NCI-H146 treated with DMSO at 0.1 percent for 48 hours (cell line): ENCODE data around the gene TEX28.
"Not testable (repeated sequence)": the region's sequence is repeated elsewhere in the genome, so short reads cannot be mapped to it uniquely, and the experiment has no call there.

Source experiments
- DNase-seq: peaks from one replicate; lab custom pipeline; 2025; ENCODE audit not compliant: unreplicated experiment; lab: John Stamatoyannopoulos, UW

Gene TEX28

GRCh38 chrX:154312116-154312515, 17.2 kb upstream of the TEX28 start:
- DNase-seq = no peak

- DNase-seq = no peak
Observed at GRCh38 chrX:154310616-154311536, 16.0 kb upstream of the TEX28 start.

DNA sequence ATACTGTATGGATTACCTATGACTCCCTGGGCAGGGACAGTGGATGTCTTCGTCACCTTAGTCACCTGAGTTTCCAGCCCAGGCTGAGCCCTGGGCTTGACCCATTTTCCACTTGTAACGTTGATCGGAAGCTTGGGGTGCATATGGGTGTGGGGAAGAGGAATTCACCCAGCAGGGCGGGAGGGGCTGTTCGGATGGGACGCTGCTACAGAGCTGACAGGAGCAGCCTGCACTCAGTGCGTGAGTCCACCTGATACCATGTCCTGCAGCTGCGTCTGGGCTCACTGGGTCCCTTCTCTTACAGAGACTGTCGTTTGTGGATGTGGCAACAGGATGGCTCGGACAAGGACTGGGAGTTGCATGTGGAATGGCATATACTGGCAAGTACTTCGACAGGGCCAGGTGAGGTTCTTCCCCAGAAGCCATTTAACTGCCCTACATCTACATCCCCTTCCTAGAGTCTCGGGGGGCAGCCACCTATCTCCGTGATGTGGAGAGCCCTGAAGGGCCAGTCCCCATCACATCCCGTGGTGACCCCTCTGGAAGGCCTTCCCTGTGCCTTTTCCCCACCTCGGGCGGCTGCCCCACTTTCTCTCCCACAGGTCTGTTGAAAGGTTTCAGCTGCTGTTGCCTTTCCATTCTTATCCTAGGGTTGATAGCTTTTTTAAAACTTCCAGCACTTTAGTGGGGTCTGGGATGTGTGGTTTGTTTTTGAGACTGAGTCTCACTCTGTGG, 14.3 kb upstream of the TEX28 start:
- no peak for DNase-seq

DNA sequence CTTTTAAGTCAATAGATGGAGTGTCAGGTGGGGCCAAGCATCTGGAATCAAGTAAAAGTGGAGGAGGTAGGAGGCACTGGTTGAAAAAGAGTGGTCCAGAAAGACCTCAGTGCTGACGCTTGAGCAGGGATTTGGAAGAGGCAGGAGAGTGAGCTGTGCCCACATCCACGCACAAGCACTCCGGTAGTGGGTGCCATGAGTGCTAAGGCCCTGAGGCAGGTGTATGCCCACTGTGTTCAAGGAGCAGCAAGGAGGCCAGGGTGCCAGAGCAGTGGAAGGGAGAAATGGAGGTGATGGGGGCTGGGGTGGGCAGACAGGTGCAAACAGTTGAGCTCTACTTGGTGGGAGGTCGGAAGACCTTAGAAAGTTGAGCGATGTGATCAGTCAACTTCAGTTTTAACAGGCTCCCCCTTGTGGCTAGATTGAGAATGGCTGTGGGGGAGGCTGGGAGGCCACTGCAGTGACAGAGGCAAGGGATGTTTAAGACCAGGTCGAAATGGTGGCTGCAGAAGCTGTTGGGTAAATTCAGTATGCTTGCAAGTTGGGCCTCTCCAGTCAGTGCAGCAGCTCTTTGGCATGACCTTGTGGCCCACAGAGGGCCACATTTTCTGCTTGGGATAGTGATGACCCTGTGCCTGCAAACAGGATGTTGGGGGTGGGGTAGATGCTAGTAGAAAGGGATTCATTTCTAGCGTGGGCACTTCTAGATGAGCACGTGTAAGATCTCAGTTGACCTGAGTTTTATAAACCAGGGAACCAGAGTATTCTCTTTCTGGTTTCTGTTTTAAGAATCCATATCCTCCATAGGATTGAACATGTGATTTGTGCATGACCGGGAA, 13.4 kb upstream of the TEX28 start:
- DNase-seq = no peak

- no peak for DNase-seq
Observed at GRCh38 chrX:154307202-154307601, 12.3 kb upstream of the TEX28 start.

DNA sequence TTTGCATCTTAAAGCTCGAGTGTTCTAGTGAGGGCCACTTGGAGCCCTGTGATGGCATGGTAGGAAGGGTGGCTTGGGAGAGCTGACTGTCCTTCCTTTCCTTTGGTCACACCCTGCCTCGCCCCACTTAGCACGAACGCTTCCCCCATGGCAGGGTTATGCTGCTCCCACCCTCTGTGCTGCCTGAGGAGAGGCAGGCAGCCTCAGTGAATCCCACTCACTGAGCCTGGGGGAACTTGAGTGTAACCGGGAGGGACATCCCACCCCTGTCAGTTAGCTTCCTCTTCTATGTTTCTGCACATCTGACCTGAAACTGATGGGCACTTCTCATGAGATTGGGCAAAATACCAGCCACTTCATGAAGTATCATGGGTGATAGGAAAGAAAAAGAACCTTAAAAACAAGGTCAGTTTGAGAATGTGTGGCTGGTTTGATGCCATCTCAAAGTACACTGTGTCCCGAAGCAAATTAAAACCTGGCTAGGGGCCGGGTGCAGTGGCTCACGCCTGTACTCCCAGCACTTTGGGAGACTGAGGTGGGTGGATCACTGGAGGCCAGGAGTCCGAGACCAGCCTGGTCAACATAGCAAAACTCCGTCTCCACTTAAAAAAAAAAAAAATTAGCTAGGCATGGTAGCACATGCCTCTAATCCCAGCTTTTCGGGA, 10.7 kb upstream of the TEX28 start:
- no peak for DNase-seq

DNA sequence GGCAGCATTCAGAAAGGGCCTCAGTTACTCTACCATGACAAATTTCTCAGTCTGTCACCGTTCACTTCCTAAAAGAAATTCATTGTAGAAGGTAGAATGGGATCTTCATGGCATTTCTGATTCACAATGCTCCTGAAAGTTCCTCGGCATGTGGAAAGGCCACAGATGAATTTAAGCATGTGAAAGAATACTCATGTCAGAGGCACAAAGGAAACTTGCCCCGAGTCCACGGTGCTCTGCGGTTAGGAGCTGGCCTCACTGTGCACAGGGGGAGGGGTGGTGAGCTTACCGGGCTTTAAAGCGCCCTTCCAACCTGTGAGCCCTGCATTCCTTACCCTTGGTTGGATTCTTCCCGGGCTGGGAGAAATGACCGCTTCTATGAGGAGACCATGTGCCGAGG, 9.9 kb upstream of the TEX28 start:
- no peak for DNase-seq

GRCh38 chrX:154303476-154303875, 8.6 kb upstream of the TEX28 start:
- DNase-seq = no peak

DNA sequence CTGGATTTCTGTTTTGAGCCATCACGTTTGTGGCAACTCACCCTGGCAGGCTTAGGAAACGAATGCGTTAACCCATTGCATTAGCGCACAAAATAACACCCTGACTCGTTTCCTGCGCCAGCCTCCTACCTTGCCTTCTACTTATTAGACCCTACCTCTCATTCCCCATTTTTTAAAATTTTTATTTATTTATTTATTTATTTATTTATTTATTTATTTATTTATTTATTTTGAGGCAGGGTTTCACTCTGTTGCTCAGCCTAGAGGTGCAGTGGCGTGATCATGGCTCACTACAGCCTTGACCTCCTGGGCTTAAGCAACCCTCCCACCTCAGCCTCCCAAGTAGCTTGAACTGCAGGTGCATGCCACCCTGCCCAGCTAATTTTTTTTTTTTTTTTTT, 8.1 kb upstream of the TEX28 start:
- DNase-seq = not testable (repeated sequence)

GRCh38 chrX:154300816-154301215, 5.9 kb upstream of the TEX28 start:
- DNase-seq = no peak

- no peak for DNase-seq
Observed at GRCh38 chrX:154298312-154298711, 3.4 kb upstream of the TEX28 start.

DNA sequence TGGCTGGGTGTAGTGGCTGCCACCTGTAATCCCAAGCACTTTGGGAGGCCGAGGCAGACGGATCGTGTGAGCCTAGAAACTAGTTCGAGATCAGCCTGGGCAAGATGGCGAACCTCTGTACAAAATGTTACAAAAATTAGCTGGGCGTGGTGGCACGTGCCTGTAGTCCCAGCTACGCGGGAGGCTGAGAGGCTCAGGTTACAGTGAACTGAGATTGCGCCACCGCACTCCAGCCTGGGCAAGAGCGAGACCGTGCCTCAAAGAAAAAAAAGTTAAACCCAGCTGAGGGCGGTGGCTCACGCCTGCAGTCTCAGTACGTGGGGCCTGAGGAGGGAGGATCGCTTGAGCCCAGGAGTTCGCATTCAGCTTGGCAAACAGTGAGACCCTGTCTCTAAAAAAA, 1.8 kb upstream of the TEX28 start:
- no peak for DNase-seq

DNA sequence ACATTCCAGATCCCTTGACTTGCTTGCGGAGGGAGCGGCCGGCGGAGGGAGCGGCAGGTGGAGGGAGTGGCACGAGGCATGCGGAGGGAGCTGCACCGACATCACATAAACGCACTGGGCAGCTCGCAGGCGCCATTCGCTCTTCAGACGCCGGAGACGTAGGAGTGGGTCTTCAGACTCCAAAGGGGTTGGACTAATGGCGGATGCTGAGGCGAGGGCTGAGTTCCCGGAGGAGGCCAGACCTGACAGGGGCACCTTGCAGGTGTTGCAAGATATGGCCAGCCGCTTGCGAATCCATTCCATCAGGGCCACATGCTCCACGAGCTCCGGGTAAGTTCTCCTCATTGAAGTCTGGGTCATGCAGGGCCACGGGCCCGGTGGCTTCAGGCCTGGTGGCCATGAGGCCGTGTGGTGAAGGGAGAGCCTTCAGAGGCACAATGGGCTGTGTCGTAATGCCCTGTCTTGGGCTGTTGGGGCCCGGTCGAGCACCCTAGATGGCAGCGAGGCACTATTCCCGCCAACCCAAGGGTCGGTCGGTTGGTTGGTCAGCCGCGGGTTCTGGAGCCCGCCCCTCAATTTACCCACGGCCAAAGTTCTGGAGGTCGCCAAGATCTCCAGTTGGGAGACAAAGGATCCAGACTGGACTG, 863 bp upstream of the TEX28 start, which contains the start of gene TKTL1:
Gene TKTL1 (plus strand): TSS at position 132 of the 647 bp plus-strand sequence. CDS start 65 bp downstream, at position 197.
- no peak for DNase-seq

- DNase-seq = not testable (repeated sequence)
Observed at GRCh38 chrX:154286406-154286805, 8.5 kb downstream of the TEX28 start.

- not testable (repeated sequence) for DNase-seq
Observed at GRCh38 chrX:154284489-154285338, 10.2 kb downstream of the TEX28 start.

DNA sequence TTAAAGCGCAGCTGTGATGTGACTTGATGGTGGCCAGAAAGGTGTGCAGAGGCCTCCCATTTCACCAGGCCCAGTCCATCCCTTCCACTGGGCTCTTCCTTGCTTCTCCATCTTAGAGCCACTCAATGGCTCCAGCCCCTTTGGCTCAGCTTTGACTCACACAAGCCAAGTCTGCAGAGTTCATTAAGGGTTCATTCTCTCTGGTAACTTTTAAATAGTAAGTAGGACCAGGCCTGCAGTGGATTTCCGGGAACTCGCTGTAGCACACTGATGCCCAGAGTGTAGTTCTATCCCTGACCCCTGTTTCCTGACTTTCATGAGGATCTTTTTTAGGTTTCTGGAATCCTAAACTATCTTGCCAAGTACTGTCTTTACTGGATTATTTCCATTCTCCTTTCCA, 25.7 kb downstream of the TEX28 start:
- not testable (repeated sequence) for DNase-seq

GRCh38 chrX:154263072-154263471, 31.9 kb downstream of the TEX28 start:
- not testable (repeated sequence) for DNase-seq

- DNase-seq = not testable (repeated sequence)
Observed at GRCh38 chrX:154258711-154259110, 36.2 kb downstream of the TEX28 start.

GRCh38 chrX:154257282-154257681, 37.6 kb downstream of the TEX28 start, which contains the start of gene OPN1MW3:
TSS of gene OPN1MW3 (plus strand) at chrX:154257582. CDS start at chrX:154257620, 38 bp downstream.
- not testable (repeated sequence) for DNase-seq
